Measurements from ENCODE around the gene RPN1. TPM values are rescaled to one million over a fixed set of nuclear protein-coding genes. Genes with fewer than 3 reads are reported as not detected.

Gene RPN1
- total and polyA plus RNA-seq, 2 of the 13 experiments (the other 11 are each of a cell fraction or from before 2014, with no cell fraction given) = 290 to 342 TPM

DNA sequence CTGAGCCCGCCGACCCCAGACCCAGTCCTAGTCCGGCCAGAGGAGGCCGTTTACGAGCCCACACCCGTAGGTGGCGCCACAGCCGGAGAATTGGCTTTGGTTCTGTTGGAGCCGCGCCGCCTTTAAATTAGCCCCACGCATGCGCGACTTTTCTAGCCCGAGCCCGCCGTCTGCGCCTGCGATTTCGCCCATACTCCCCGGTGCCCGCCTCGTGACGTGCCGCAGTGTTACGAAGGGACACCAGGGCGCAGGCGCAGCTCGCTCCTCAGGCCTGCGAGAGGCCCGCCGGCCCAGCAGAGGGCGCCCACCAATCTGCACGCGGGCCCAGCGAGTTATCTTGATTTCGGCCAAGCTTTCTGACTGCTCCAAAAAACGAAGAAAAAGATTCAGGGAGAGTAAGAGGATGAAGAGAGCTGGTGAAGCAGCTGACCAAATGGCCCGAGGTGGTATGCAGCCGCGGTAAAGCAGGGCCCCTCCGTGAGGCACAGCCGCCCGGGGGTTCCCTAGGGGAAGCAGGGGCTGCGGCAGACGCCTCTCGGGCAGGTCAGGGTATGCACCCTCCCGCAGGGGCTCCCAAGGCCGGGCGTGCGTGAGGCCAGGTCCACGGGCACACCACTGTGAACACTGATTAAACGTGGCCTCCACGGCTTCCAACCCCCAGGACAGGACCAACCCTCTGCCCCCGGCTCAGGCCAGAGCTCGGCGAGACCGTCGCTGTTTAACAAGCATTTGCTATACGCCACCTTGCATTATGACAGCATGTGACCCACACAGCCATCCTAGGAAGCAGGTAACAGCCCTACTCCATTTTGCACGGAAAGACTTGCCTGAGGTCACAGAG is 32.8 kb downstream of the RPN1 start (continued):
- TF ChIP-seq, protein P1, sequence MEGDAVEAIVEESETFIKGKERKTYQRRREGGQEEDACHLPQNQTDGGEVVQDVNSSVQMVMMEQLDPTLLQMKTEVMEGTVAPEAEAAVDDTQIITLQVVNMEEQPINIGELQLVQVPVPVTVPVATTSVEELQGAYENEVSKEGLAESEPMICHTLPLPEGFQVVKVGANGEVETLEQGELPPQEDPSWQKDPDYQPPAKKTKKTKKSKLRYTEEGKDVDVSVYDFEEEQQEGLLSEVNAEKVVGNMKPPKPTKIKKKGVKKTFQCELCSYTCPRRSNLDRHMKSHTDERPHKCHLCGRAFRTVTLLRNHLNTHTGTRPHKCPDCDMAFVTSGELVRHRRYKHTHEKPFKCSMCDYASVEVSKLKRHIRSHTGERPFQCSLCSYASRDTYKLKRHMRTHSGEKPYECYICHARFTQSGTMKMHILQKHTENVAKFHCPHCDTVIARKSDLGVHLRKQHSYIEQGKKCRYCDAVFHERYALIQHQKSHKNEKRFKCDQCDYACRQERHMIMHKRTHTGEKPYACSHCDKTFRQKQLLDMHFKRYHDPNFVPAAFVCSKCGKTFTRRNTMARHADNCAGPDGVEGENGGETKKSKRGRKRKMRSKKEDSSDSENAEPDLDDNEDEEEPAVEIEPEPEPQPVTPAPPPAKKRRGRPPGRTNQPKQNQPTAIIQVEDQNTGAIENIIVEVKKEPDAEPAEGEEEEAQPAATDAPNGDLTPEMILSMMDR (CRISPR knock-in tag; IDR thresholded peaks at IDR 0.05) = peak; percentile 94
- no peak for TF ChIP-seq U2AF2 (IDR thresholded peaks at IDR 0.05; ENCODE audit: low read depth, low read length)
- TF ChIP-seq ZSCAN20 (CRISPR knock-in tag; IDR thresholded peaks at IDR 0.05; ENCODE audit: borderline replicate concordance) = no peak
- TF ChIP-seq ZNF607 (CRISPR knock-in tag; IDR thresholded peaks at IDR 0.05; ENCODE audit: borderline replicate concordance) = peak; percentile 59; the same call in 1 of the 2 replicates
- 0 out of 2 replicates have a peak, but pooled peaks have one; percentile 37 for TF ChIP-seq TSC22D2 (CRISPR knock-in tag; IDR thresholded peaks at IDR 0.05; ENCODE audit: borderline replicate concordance)
- TF ChIP-seq RARG (CRISPR knock-in tag; IDR thresholded peaks at IDR 0.05; ENCODE audit: low read depth) = no peak
- TF ChIP-seq TCF7 (IDR thresholded peaks at IDR 0.05; ENCODE audit: low read depth) = no peak
- TF ChIP-seq MTA3 (CRISPR knock-in tag; IDR thresholded peaks at IDR 0.05) = no peak
- TF ChIP-seq ZZZ3 (CRISPR knock-in tag; IDR thresholded peaks at IDR 0.05; ENCODE audit: borderline replicate concordance) = 0 out of 2 replicates have a peak, but pooled peaks have one; percentile 54
- no peak; the same call in 1 of the 2 replicates for TF ChIP-seq ZFP36L1 (CRISPR knock-in tag; IDR thresholded peaks at IDR 0.05)
- TF ChIP-seq NFE2L1 (CRISPR knock-in tag; IDR thresholded peaks at IDR 0.05; ENCODE audit: borderline replicate concordance) = no peak
- no peak for TF ChIP-seq CCAR2 (optimal IDR thresholded peaks at IDR 0.05; ENCODE audit: low read depth, low read length)
- TF ChIP-seq, protein P2, sequence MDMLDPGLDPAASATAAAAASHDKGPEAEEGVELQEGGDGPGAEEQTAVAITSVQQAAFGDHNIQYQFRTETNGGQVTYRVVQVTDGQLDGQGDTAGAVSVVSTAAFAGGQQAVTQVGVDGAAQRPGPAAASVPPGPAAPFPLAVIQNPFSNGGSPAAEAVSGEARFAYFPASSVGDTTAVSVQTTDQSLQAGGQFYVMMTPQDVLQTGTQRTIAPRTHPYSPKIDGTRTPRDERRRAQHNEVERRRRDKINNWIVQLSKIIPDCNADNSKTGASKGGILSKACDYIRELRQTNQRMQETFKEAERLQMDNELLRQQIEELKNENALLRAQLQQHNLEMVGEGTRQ (IDR thresholded peaks at IDR 0.05; ENCODE audit: low read depth, low read length) = no peak
- TF ChIP-seq, protein P2 (CRISPR knock-in tag; IDR thresholded peaks at IDR 0.05; ENCODE audit: borderline replicate concordance) = peak; percentile 48; the same call in 1 of the 2 replicates
- TF ChIP-seq ZNF430 (CRISPR knock-in tag; IDR thresholded peaks at IDR 0.05) = no peak
- no peak; the same call in 1 of the 2 replicates for TF ChIP-seq ZNF570 (CRISPR knock-in tag; IDR thresholded peaks at IDR 0.05; ENCODE audit: borderline replicate concordance)
- no peak for TF ChIP-seq GTF2F1 (IDR thresholded peaks at IDR 0.05; ENCODE audit: low read length)
- TF ChIP-seq IKZF1 (IDR thresholded peaks at IDR 0.05) = no peak
- TF ChIP-seq NR3C1 (CRISPR knock-in tag; IDR thresholded peaks at IDR 0.05) = no peak
- TF ChIP-seq ZFP36L2 (CRISPR knock-in tag; IDR thresholded peaks at IDR 0.05) = no peak
- no peak for TF ChIP-seq SP5 (CRISPR knock-in tag; IDR thresholded peaks at IDR 0.05; ENCODE audit: borderline replicate concordance, low read depth)
- peak; percentile 38; the same call in 1 of the 2 replicates for TF ChIP-seq ZNF746 (CRISPR knock-in tag; IDR thresholded peaks at IDR 0.05)
- TF ChIP-seq IRF2 (CRISPR knock-in tag; IDR thresholded peaks at IDR 0.05) = peak; percentile 26; the same call in 1 of the 2 replicates
- no peak for TF ChIP-seq MIER2 (CRISPR knock-in tag; IDR thresholded peaks at IDR 0.05)
- TF ChIP-seq, protein P3, sequence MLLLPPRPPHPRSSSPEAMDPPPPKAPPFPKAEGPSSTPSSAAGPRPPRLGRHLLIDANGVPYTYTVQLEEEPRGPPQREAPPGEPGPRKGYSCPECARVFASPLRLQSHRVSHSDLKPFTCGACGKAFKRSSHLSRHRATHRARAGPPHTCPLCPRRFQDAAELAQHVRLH (CRISPR knock-in tag; IDR thresholded peaks at IDR 0.05; ENCODE audit: borderline replicate concordance, low read depth) = no peak
- TF ChIP-seq ZBTB42 (CRISPR knock-in tag; IDR thresholded peaks at IDR 0.05) = no peak
- peak; percentile 69; the same call in 1 of the 2 replicates for TF ChIP-seq ZNF761 (CRISPR knock-in tag; conservative IDR thresholded peaks at IDR 0.05)
- TF ChIP-seq RFX5 (IDR thresholded peaks at IDR 0.05; ENCODE audit: low read depth, low read length) = no peak
- TF ChIP-seq NR1H2 (CRISPR knock-in tag; IDR thresholded peaks at IDR 0.05; ENCODE audit: borderline replicate concordance, low read depth) = no peak

Data from HepG2 (cell line).